Activated gamma-delta T cell (primary cell): ENCODE measurements around the gene ATXN7L1.

Experiments used
- DNase-seq: peaks from one replicate; lab custom pipeline; 2025; lab: John Stamatoyannopoulos, UW

ATXN7L1 gene

GRCh38 chr7:105675934-105676371, 200.4 kb downstream of the ATXN7L1 start:
- peak; percentile 15 for DNase-seq

GRCh38 chr7:105674200-105674920, 202.0 kb downstream of the ATXN7L1 start:
- no peak for DNase-seq

GRCh38 chr7:105673367-105674084, 202.9 kb downstream of the ATXN7L1 start:
- DNase-seq: no peak

- no peak for DNase-seq
These were observed 203.6 kb downstream of the ATXN7L1 start for GRCh38 chr7:105672801-105673200.

- no peak for DNase-seq
These were observed 210.1 kb downstream of the ATXN7L1 start for GRCh38 chr7:105666324-105666723.

GRCh38 chr7:105665684-105666083, 210.7 kb downstream of the ATXN7L1 start:
- no peak for DNase-seq

GRCh38 chr7:105664816-105665525, 211.4 kb downstream of the ATXN7L1 start:
- DNase-seq: no peak

- no peak for DNase-seq
These were observed 213.4 kb downstream of the ATXN7L1 start for GRCh38 chr7:105662998-105663397.

- DNase-seq: no peak
These were observed 214.8 kb downstream of the ATXN7L1 start for GRCh38 chr7:105661625-105662024.

- DNase-seq: no peak
These were observed 219.4 kb downstream of the ATXN7L1 start for GRCh38 chr7:105656922-105657521.

- DNase-seq: no peak
These were observed 220.7 kb downstream of the ATXN7L1 start for GRCh38 chr7:105655500-105656380.

- no peak for DNase-seq
These were observed 221.3 kb downstream of the ATXN7L1 start for GRCh38 chr7:105655067-105655466.

- no peak for DNase-seq
These were observed 222.2 kb downstream of the ATXN7L1 start for GRCh38 chr7:105654095-105654686.

- DNase-seq: no peak
These were observed 222.9 kb downstream of the ATXN7L1 start for GRCh38 chr7:105653441-105654005.

GRCh38 chr7:105652359-105652993, 223.9 kb downstream of the ATXN7L1 start:
- DNase-seq: no peak

- no peak for DNase-seq
These were observed 224.6 kb downstream of the ATXN7L1 start for GRCh38 chr7:105651798-105652197.

- DNase-seq: no peak
These were observed 225.9 kb downstream of the ATXN7L1 start for GRCh38 chr7:105650382-105650970.

- no peak for DNase-seq
These were observed 226.5 kb downstream of the ATXN7L1 start for GRCh38 chr7:105649727-105650381.
